ENCODE data around the gene CALML3.

DNA sequence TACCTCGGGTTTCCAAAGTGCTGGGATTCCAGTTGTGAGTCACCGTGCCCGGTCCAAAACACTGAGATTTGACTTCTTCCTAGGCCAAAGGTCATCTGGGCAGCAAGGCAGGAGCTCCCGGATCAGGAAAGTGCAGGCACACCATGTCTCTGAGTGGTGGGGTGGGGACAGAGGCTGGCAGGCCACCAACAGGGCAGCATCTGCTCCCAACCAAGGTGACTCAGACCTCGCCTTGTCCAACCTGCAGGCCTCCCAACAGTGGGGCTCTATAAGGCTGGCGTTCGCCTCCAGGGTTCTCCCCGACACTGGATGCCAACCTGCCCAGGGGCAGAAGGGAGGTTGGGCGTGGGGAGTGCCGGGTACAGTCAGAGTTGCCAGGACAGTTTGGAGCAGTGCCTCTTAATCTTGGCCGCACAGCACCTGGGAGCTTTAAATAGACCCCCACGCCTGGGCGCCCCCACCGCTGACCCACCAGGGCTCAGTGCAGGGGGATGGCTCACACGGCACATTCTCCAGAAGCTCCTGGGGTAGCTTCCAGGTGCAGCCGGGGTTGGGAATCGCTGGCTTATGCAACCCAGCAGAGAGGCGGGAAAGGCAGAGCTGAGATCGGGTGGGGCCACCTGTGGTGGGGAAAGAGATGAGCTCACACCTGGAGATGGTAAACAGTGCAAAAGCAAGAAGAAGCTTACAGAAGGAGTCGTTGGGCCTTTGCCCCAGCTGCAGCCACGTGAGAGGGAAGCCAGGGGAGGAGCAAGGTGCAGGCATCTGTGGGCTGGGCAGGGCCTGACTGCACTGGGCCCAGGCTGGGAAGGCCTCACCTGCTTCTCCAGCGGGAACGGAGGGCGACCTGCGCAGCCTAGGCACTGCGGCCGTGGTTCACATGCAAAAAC is 36.2 kb upstream of the CALML3 start:
- TF ChIP-seq EP300 (IDR thresholded peaks at IDR 0.05), result no peak
- no peak for TF ChIP-seq CTCF (IDR thresholded peaks at IDR 0.05)
